HEK293 (cell line): ENCODE data around the gene ECM1.

Experiments used
- GLIS1 ChIP-seq: fragments of 450-650 bp; formaldehyde crosslinking; IDR thresholded peaks from 2 replicates; pipeline ENCODE4 v1.5.1; 2016; ENCODE audit warnings: missing biosample characterization, missing genetic modification characterization
- IKZF3 ChIP-seq: fragments of 450-650 bp; IDR thresholded peaks from 2 replicates; pipeline ENCODE4 v1.5.0; 2018; ENCODE audit warnings: missing biosample characterization, mild to moderate bottlenecking, missing genetic modification characterization, moderate library complexity
- MEIS1 ChIP-seq: sonication (generic); formaldehyde crosslinking; IDR thresholded peaks from 2 replicates; pipeline ENCODE4 v1.8.1; 2022; ENCODE audit warnings: missing genetic modification reagents, mild to moderate bottlenecking, borderline replicate concordance
- SALL2 ChIP-seq: fragments of 450-650 bp; formaldehyde crosslinking; IDR thresholded peaks from 2 replicates; pipeline ENCODE4 v1.5.0; 2017; ENCODE audit warnings: missing biosample characterization, mild to moderate bottlenecking, missing genetic modification characterization, borderline replicate concordance
- ZFP3 ChIP-seq: fragments of 450-650 bp; formaldehyde crosslinking; IDR thresholded peaks from 2 replicates; pipeline ENCODE4 v1.5.1; 2016; ENCODE audit warnings: low read depth, missing biosample characterization, missing genetic modification characterization
- ZNF112 ChIP-seq: fragments of 450-650 bp; formaldehyde crosslinking; IDR thresholded peaks from 2 replicates; pipeline ENCODE4 v1.5.0; 2017; ENCODE audit warnings: missing biosample characterization, missing genetic modification characterization
- ZNF214 ChIP-seq: fragments of 450-650 bp; formaldehyde crosslinking; IDR thresholded peaks from 2 replicates; pipeline ENCODE4 v1.5.1; 2017; ENCODE audit warnings: missing biosample characterization, mild to moderate bottlenecking, missing genetic modification characterization, borderline replicate concordance
- ZNF416 ChIP-seq: fragments of 450-650 bp; formaldehyde crosslinking; IDR thresholded peaks from 2 replicates; pipeline ENCODE4 v1.5.1; 2016; ENCODE audit warnings: missing biosample characterization, missing genetic modification characterization
- ZNF610 ChIP-seq: fragments of 450-650 bp; formaldehyde crosslinking; IDR thresholded peaks from 2 replicates; pipeline ENCODE4 v1.5.1; 2016; ENCODE audit warnings: missing biosample characterization, missing genetic modification characterization, borderline replicate concordance
- ZNF670 ChIP-seq: fragments of 450-650 bp; formaldehyde crosslinking; IDR thresholded peaks from 2 replicates; pipeline ENCODE4 v1.5.1; 2016; ENCODE audit warnings: missing biosample characterization, missing genetic modification characterization, low read depth
- ZSCAN16 ChIP-seq: fragments of 450-650 bp; formaldehyde crosslinking; IDR thresholded peaks from 2 replicates; pipeline ENCODE4 v1.5.1; 2016; ENCODE audit warnings: missing biosample characterization, missing genetic modification characterization
- TF ChIP-seq, protein P1 (sequence below): fragments of 450-650 bp; formaldehyde crosslinking; IDR thresholded peaks from 2 replicates; pipeline ENCODE4 v1.5.1; 2016; ENCODE audit warnings: missing biosample characterization, missing genetic modification characterization
- TF ChIP-seq, protein P2 (sequence below): fragments of 450-650 bp; formaldehyde crosslinking; IDR thresholded peaks from 2 replicates; pipeline ENCODE4 v1.5.1; 2016; ENCODE audit warnings: missing biosample characterization, missing genetic modification characterization
- TF ChIP-seq, protein P3 (sequence below): fragments of 450-650 bp; formaldehyde crosslinking; IDR thresholded peaks from 2 replicates; pipeline ENCODE4 v1.5.1; 2016; ENCODE audit warnings: missing biosample characterization, missing genetic modification characterization
- TF ChIP-seq, protein P4 (sequence below): fragments of 450-650 bp; formaldehyde crosslinking; IDR thresholded peaks from 2 replicates; pipeline ENCODE4 v1.5.1; 2017; ENCODE audit warnings: missing biosample characterization, missing genetic modification characterization
- TF ChIP-seq, protein P5 (sequence below): fragments of 450-650 bp; formaldehyde crosslinking; IDR thresholded peaks from 2 replicates; pipeline ENCODE4 v1.5.1; 2017; ENCODE audit warnings: missing biosample characterization, mild to moderate bottlenecking, missing genetic modification characterization, moderate library complexity
- TF ChIP-seq, protein P6 (sequence below): fragments of 450-650 bp; formaldehyde crosslinking; IDR thresholded peaks from 2 replicates; pipeline ENCODE4 v1.5.1; 2016; ENCODE audit warnings: missing biosample characterization, missing genetic modification characterization

Gene ECM1

DNA sequence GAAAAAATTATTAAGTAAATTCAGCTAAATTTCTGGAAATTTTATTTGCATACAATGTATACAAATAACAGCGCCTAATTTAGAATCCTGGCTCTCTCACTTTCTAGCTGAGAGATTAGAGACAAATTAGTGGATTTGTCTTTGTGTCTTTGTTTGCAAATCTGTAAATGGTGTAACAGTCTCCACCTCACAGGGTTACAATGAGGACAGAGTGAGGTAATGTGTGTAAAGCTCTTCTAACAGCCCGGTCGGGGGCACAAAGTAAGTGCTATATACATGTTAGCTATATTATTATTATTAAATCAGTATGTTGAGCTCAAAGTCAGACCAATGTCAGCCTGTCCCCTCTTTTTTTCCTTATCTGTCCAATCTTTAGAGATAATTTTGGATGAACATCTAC, 36.3 kb downstream of the ECM1 start (continued):
- TF ChIP-seq, protein P1, sequence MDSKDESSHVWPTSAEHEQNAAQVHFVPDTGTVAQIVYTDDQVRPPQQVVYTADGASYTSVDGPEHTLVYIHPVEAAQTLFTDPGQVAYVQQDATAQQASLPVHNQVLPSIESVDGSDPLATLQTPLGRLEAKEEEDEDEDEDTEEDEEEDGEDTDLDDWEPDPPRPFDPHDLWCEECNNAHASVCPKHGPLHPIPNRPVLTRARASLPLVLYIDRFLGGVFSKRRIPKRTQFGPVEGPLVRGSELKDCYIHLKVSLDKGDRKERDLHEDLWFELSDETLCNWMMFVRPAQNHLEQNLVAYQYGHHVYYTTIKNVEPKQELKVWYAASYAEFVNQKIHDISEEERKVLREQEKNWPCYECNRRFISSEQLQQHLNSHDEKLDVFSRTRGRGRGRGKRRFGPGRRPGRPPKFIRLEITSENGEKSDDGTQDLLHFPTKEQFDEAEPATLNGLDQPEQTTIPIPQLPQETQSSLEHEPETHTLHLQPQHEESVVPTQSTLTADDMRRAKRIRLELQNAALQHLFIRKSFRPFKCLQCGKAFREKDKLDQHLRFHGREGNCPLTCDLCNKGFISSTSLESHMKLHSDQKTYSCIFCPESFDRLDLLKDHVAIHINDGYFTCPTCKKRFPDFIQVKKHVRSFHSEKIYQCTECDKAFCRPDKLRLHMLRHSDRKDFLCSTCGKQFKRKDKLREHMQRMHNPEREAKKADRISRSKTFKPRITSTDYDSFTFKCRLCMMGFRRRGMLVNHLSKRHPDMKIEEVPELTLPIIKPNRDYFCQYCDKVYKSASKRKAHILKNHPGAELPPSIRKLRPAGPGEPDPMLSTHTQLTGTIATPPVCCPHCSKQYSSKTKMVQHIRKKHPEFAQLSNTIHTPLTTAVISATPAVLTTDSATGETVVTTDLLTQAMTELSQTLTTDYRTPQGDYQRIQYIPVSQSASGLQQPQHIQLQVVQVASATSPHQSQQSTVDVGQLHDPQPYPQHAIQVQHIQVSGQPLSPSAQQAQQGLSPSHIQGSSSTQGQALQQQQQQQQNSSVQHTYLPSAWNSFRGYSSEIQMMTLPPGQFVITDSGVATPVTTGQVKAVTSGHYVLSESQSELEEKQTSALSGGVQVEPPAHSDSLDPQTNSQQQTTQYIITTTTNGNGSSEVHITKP (tag by site-specific recombination), result peak; percentile 47; the same call in 1 of the 2 replicates
- TF ChIP-seq, protein P2, sequence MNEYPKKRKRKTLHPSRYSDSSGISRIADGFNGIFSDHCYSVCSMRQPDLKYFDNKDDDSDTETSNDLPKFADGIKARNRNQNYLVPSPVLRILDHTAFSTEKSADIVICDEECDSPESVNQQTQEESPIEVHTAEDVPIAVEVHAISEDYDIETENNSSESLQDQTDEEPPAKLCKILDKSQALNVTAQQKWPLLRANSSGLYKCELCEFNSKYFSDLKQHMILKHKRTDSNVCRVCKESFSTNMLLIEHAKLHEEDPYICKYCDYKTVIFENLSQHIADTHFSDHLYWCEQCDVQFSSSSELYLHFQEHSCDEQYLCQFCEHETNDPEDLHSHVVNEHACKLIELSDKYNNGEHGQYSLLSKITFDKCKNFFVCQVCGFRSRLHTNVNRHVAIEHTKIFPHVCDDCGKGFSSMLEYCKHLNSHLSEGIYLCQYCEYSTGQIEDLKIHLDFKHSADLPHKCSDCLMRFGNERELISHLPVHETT (tag by site-specific recombination), result no peak
- TF ChIP-seq SALL2 (tag by site-specific recombination) (no peak), ZNF670 (no peak), ZSCAN16 (tag by site-specific recombination) (no peak), GLIS1 (peak; percentile 24; the same call in 1 of the 2 replicates), ZFP3 (tag by site-specific recombination) (no peak), ZNF112 (no peak), ZNF416 (no peak), IKZF3 (tag by site-specific recombination) (no peak), MEIS1 (CRISPR knock-in tag) (no peak), ZNF610 (tag by site-specific recombination) (no peak), ZNF214 (tag by site-specific recombination) (no peak)
- TF ChIP-seq, protein P3, sequence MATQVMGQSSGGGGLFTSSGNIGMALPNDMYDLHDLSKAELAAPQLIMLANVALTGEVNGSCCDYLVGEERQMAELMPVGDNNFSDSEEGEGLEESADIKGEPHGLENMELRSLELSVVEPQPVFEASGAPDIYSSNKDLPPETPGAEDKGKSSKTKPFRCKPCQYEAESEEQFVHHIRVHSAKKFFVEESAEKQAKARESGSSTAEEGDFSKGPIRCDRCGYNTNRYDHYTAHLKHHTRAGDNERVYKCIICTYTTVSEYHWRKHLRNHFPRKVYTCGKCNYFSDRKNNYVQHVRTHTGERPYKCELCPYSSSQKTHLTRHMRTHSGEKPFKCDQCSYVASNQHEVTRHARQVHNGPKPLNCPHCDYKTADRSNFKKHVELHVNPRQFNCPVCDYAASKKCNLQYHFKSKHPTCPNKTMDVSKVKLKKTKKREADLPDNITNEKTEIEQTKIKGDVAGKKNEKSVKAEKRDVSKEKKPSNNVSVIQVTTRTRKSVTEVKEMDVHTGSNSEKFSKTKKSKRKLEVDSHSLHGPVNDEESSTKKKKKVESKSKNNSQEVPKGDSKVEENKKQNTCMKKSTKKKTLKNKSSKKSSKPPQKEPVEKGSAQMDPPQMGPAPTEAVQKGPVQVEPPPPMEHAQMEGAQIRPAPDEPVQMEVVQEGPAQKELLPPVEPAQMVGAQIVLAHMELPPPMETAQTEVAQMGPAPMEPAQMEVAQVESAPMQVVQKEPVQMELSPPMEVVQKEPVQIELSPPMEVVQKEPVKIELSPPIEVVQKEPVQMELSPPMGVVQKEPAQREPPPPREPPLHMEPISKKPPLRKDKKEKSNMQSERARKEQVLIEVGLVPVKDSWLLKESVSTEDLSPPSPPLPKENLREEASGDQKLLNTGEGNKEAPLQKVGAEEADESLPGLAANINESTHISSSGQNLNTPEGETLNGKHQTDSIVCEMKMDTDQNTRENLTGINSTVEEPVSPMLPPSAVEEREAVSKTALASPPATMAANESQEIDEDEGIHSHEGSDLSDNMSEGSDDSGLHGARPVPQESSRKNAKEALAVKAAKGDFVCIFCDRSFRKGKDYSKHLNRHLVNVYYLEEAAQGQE, result no peak
- TF ChIP-seq, protein P4, sequence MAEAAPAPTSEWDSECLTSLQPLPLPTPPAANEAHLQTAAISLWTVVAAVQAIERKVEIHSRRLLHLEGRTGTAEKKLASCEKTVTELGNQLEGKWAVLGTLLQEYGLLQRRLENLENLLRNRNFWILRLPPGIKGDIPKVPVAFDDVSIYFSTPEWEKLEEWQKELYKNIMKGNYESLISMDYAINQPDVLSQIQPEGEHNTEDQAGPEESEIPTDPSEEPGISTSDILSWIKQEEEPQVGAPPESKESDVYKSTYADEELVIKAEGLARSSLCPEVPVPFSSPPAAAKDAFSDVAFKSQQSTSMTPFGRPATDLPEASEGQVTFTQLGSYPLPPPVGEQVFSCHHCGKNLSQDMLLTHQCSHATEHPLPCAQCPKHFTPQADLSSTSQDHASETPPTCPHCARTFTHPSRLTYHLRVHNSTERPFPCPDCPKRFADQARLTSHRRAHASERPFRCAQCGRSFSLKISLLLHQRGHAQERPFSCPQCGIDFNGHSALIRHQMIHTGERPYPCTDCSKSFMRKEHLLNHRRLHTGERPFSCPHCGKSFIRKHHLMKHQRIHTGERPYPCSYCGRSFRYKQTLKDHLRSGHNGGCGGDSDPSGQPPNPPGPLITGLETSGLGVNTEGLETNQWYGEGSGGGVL (tag by site-specific recombination), result no peak
- TF ChIP-seq, protein P5, sequence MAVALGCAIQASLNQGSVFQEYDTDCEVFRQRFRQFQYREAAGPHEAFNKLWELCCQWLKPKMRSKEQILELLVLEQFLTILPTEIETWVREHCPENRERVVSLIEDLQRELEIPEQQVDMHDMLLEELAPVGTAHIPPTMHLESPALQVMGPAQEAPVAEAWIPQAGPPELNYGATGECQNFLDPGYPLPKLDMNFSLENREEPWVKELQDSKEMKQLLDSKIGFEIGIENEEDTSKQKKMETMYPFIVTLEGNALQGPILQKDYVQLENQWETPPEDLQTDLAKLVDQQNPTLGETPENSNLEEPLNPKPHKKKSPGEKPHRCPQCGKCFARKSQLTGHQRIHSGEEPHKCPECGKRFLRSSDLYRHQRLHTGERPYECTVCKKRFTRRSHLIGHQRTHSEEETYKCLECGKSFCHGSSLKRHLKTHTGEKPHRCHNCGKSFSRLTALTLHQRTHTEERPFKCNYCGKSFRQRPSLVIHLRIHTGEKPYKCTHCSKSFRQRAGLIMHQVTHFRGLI (tag by site-specific recombination), result no peak
- TF ChIP-seq, protein P6, sequence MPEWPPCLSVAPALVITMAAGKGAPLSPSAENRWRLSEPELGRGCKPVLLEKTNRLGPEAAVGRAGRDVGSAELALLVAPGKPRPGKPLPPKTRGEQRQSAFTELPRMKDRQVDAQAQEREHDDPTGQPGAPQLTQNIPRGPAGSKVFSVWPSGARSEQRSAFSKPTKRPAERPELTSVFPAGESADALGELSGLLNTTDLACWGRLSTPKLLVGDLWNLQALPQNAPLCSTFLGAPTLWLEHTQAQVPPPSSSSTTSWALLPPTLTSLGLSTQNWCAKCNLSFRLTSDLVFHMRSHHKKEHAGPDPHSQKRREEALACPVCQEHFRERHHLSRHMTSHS (tag by site-specific recombination), result no peak
